Measurements from ENCODE around the gene GRM7.

The GRM7 gene

GRCh38 chr3:7607083-7607482, 746.2 kb downstream of the GRM7 start:
- DNase-seq, result no peak

- DNase-seq, result no peak
These were observed 746.8 kb downstream of the GRM7 start for GRCh38 chr3:7607676-7608075.

GRCh38 chr3:7610634-7611033, 749.7 kb downstream of the GRM7 start:
- no peak for DNase-seq

- no peak for DNase-seq
These were observed 754.1 kb downstream of the GRM7 start for GRCh38 chr3:7615043-7615442.

- DNase-seq, result no peak
These were observed 757.7 kb downstream of the GRM7 start for GRCh38 chr3:7618606-7619005.

- no peak for DNase-seq
These were observed 759.5 kb downstream of the GRM7 start for GRCh38 chr3:7620401-7620800.

- DNase-seq, result no peak
These were observed 760.2 kb downstream of the GRM7 start for GRCh38 chr3:7621046-7621630.

GRCh38 chr3:7621651-7622050, 760.7 kb downstream of the GRM7 start:
- DNase-seq, result no peak

- DNase-seq, result no peak
These were observed 764.1 kb downstream of the GRM7 start for GRCh38 chr3:7625021-7625420.

- DNase-seq, result peak; percentile 64
These were observed 769.5 kb downstream of the GRM7 start for GRCh38 chr3:7630351-7630911.

- DNase-seq, result peak; percentile 58
These were observed 770.0 kb downstream of the GRM7 start for GRCh38 chr3:7630925-7631324.

GRCh38 chr3:7632305-7632704, 771.4 kb downstream of the GRM7 start:
- no peak for DNase-seq

- no peak for DNase-seq
These were observed 776.8 kb downstream of the GRM7 start for GRCh38 chr3:7637694-7638093.

- no peak for DNase-seq
These were observed 777.2 kb downstream of the GRM7 start for GRCh38 chr3:7638103-7638502.

GRCh38 chr3:7640787-7641186, 779.9 kb downstream of the GRM7 start:
- peak; percentile 12 for DNase-seq

GRCh38 chr3:7646851-7647250, 785.9 kb downstream of the GRM7 start:
- no peak for DNase-seq

GRCh38 chr3:7650466-7650865, 789.6 kb downstream of the GRM7 start:
- no peak for DNase-seq

- no peak for DNase-seq
These were observed 790.4 kb downstream of the GRM7 start for GRCh38 chr3:7651274-7651673.

GRCh38 chr3:7657214-7658112, 796.5 kb downstream of the GRM7 start:
- no peak for DNase-seq

- DNase-seq, result no peak
These were observed 797.4 kb downstream of the GRM7 start for GRCh38 chr3:7658294-7658693.

- DNase-seq, result no peak
These were observed 798.2 kb downstream of the GRM7 start for GRCh38 chr3:7659079-7659478.

- no peak for DNase-seq
These were observed 802.9 kb downstream of the GRM7 start for GRCh38 chr3:7663771-7664170.

- DNase-seq, result no peak
These were observed 806.9 kb downstream of the GRM7 start for GRCh38 chr3:7667774-7668173.

GRCh38 chr3:7669641-7670040, 808.7 kb downstream of the GRM7 start:
- no peak for DNase-seq
